GM18505 (cell line): Measurements from ENCODE around the gene DLL1.

Source experiments
- ATAC-seq: cut with Tn5 transposase; IDR thresholded peaks from one replicate; pipeline ENCODE4 v1.9.1; 2021; ENCODE audit not compliant: unreplicated experiment
- POLR2A ChIP-seq: IDR thresholded peaks from 4 replicates; pipeline ENCODE4 v1.6.1; 2011; ENCODE audit warnings: borderline replicate concordance; ENCODE audit not compliant: insufficient read depth, insufficient read length; ENCODE audit errors: extremely low read depth

DLL1 gene

GRCh38 chr6:170291271-170292110 lies 613 bp upstream of the DLL1 start:
- TF ChIP-seq POLR2A, result no peak
- ATAC-seq, result no peak

GRCh38 chr6:170289951-170290295 lies 955 bp downstream of the DLL1 start:
- no peak for TF ChIP-seq POLR2A
- ATAC-seq, result no peak

GRCh38 chr6:170289180-170289931 lies 1.5 kb downstream of the DLL1 start:
- TF ChIP-seq POLR2A, result no peak
- no peak for ATAC-seq

- no peak for ATAC-seq
- TF ChIP-seq POLR2A, result no peak
Observed at GRCh38 chr6:170288852-170289179, 2.1 kb downstream of the DLL1 start.

- ATAC-seq, result no peak
- TF ChIP-seq POLR2A, result no peak
Observed at GRCh38 chr6:170288091-170288631, 2.7 kb downstream of the DLL1 start.

GRCh38 chr6:170287371-170287876 lies 3.5 kb downstream of the DLL1 start:
- ATAC-seq, result no peak
- no peak for TF ChIP-seq POLR2A

- TF ChIP-seq POLR2A, result no peak
- no peak for ATAC-seq
Observed at GRCh38 chr6:170286934-170287265, 4.0 kb downstream of the DLL1 start.

GRCh38 chr6:170286246-170286933 lies 4.5 kb downstream of the DLL1 start:
- ATAC-seq, result no peak

GRCh38 chr6:170285482-170285881 lies 5.4 kb downstream of the DLL1 start:
- no peak for TF ChIP-seq POLR2A
- no peak for ATAC-seq

More at GRCh38 chr6:170286246-170286933, 4.5 kb downstream of the DLL1 start:
- TF ChIP-seq POLR2A, result no peak

GRCh38 chr6:170284866-170285469 lies 5.9 kb downstream of the DLL1 start:
- no peak for ATAC-seq
- TF ChIP-seq POLR2A, result no peak

- no peak for ATAC-seq
- no peak for TF ChIP-seq POLR2A
Observed at GRCh38 chr6:170284126-170284773, 6.6 kb downstream of the DLL1 start.

GRCh38 chr6:170283212-170284081 lies 7.4 kb downstream of the DLL1 start:
- ATAC-seq, result no peak
- TF ChIP-seq POLR2A, result no peak
